GM19397 (cell line): ENCODE results near the gene CENPP.

Source experiments
- ATAC-seq: cut with Tn5 transposase; IDR thresholded peaks from one replicate; pipeline ENCODE4 v1.9.1; 2021; ENCODE audit warnings: mild to moderate bottlenecking, moderate library complexity; ENCODE audit not compliant: unreplicated experiment

CENPP gene

GRCh38 chr9:92633614-92634278 lies 308.0 kb downstream of the CENPP start:
- no peak for ATAC-seq

- ATAC-seq: no peak
Measured at GRCh38 chr9:92634712-92635605, 309.2 kb downstream of the CENPP start.

- ATAC-seq: no peak
Measured at GRCh38 chr9:92635760-92636159, 310.0 kb downstream of the CENPP start.

GRCh38 chr9:92636627-92637026 lies 310.9 kb downstream of the CENPP start:
- no peak for ATAC-seq

- no peak for ATAC-seq
Measured at GRCh38 chr9:92637326-92637725, 311.6 kb downstream of the CENPP start.

GRCh38 chr9:92637886-92638620 lies 312.3 kb downstream of the CENPP start:
- no peak for ATAC-seq

- no peak for ATAC-seq
Measured at GRCh38 chr9:92638621-92639101, 312.9 kb downstream of the CENPP start.

GRCh38 chr9:92639124-92639523 lies 313.4 kb downstream of the CENPP start:
- no peak for ATAC-seq

- ATAC-seq: no peak
Measured at GRCh38 chr9:92639791-92640271, 314.1 kb downstream of the CENPP start.

- no peak for ATAC-seq
Measured at GRCh38 chr9:92640398-92641091, 314.8 kb downstream of the CENPP start.

- ATAC-seq: no peak
Measured at GRCh38 chr9:92641092-92641809, 315.5 kb downstream of the CENPP start.

- ATAC-seq: no peak
Measured at GRCh38 chr9:92642041-92642451, 316.3 kb downstream of the CENPP start.

GRCh38 chr9:92642564-92642963 lies 316.8 kb downstream of the CENPP start:
- ATAC-seq: no peak

- ATAC-seq: no peak
Measured at GRCh38 chr9:92644278-92644677, 318.5 kb downstream of the CENPP start.

GRCh38 chr9:92645041-92645440 lies 319.3 kb downstream of the CENPP start:
- ATAC-seq: no peak

- ATAC-seq: no peak
Measured at GRCh38 chr9:92647671-92648473, 322.1 kb downstream of the CENPP start.

- ATAC-seq: no peak
Measured at GRCh38 chr9:92648474-92648971, 322.8 kb downstream of the CENPP start.

GRCh38 chr9:92649007-92649406 lies 323.3 kb downstream of the CENPP start:
- ATAC-seq: no peak

- no peak for ATAC-seq
Measured at GRCh38 chr9:92650296-92650695, 324.5 kb downstream of the CENPP start.
